ENCODE data around the gene DLG2. TPM values are rescaled to one million over a fixed set of nuclear protein-coding genes. Genes with fewer than 3 reads are reported as not detected.

DLG2 gene
- total RNA-seq, 1 donor from 2014 or later = 6.7 TPM

GRCh38 chr11:83685730-83686129, 1941.4 kb downstream of the DLG2 start:
- Mint-ChIP-seq H3K4me3 (no peak overlapping the region), H3K36me3 (no peaks in the 10 kb centered on the region), H3K27ac (no peak overlapping the region), H3K9me3 (no peaks in the 10 kb centered on the region), H3K4me1 (peaks cover 29% of the 10 kb centered on the region), H3K27me3 (ENCODE audit: low read depth) (no peaks in the 10 kb centered on the region)
- TF ChIP-seq, protein P1, sequence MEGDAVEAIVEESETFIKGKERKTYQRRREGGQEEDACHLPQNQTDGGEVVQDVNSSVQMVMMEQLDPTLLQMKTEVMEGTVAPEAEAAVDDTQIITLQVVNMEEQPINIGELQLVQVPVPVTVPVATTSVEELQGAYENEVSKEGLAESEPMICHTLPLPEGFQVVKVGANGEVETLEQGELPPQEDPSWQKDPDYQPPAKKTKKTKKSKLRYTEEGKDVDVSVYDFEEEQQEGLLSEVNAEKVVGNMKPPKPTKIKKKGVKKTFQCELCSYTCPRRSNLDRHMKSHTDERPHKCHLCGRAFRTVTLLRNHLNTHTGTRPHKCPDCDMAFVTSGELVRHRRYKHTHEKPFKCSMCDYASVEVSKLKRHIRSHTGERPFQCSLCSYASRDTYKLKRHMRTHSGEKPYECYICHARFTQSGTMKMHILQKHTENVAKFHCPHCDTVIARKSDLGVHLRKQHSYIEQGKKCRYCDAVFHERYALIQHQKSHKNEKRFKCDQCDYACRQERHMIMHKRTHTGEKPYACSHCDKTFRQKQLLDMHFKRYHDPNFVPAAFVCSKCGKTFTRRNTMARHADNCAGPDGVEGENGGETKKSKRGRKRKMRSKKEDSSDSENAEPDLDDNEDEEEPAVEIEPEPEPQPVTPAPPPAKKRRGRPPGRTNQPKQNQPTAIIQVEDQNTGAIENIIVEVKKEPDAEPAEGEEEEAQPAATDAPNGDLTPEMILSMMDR (IDR thresholded peaks at IDR 0.05; ENCODE audit: unreplicated experiment) = no peak
- DNase-seq (ENCODE audit: low spot score in 2 of 2, unreplicated experiment in 2 of 2) = no peak

- TF ChIP-seq, protein P1 (IDR thresholded peaks at IDR 0.05; ENCODE audit: unreplicated experiment) = no peak
- no peak overlapping the region for H3K4me3 Mint-ChIP-seq
- peaks cover 33% of the 10 kb centered on the region for H3K4me1 Mint-ChIP-seq
- H3K36me3 Mint-ChIP-seq = no peaks in the 10 kb centered on the region
- H3K27ac Mint-ChIP-seq = no peak overlapping the region
- no peak for DNase-seq (ENCODE audit: low spot score in 2 of 2, unreplicated experiment in 2 of 2)
- H3K9me3 Mint-ChIP-seq = no peaks in the 10 kb centered on the region
- H3K27me3 Mint-ChIP-seq (ENCODE audit: low read depth) = no peaks in the 10 kb centered on the region
Measured at GRCh38 chr11:83684071-83684470, 1943.1 kb downstream of the DLG2 start.

DNA sequence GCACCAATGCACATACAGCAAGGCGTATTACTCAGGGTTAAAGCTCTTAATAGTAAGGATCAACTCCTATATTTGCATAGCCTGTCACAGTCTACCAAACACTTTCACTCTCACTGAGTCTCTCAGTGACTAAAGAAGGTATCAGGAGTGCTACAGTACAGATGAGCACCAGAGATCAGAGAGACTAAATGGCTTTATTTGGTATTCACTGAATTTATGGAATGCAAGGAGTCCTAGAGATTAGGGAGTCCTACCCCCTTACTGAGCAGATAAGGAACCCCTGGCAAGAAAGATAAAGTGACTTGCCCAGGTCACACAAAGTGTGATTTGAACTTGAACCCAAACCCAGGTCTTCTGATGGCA, 1944.6 kb downstream of the DLG2 start:
- no peaks in the 10 kb centered on the region for H3K27me3 Mint-ChIP-seq (ENCODE audit: low read depth)
- H3K4me1 Mint-ChIP-seq = peaks cover 26% of the 10 kb centered on the region
- TF ChIP-seq, protein P1 (IDR thresholded peaks at IDR 0.05; ENCODE audit: unreplicated experiment) = no peak
- H3K9me3 Mint-ChIP-seq = no peaks in the 10 kb centered on the region
- no peak overlapping the region for H3K4me3 Mint-ChIP-seq
- no peaks in the 10 kb centered on the region for H3K36me3 Mint-ChIP-seq
- H3K27ac Mint-ChIP-seq = no peak overlapping the region
- DNase-seq (ENCODE audit: low spot score in 2 of 2, unreplicated experiment in 2 of 2) = no peak

DNA sequence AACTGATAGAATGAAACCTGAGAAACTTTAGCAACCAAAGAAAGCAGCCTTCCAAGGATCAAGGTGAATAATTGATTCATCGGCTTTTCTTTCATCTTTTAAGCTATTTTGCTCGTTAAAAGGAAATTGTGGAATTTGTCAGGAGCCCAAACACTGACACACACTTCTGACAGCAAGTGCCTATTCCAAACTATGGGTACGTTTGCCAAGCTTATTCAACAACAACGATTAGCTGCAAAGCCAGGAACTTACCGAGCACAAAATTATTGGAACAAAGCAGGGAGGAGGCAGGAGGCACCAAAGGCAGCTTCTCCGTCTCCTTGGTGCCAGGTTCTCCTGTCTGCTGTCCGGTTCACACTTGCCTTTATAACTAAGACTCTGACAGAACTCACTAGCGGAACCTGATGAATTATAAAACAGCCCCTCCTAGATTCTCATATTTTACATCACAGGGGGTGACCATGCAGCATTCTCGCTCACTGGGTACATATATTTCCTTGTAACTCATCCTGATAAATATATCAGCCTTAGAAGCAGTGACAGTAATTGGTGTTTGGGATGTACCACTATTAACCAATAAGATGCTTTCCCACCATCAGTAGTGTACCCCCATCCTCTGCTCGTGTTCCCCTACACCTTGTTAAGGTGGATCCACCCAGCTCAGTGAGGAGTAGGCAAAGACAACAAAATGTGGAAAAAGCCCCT, 1945.1 kb downstream of the DLG2 start:
- Mint-ChIP-seq H3K9me3 (no peaks in the 10 kb centered on the region), H3K4me1 (peaks cover 26% of the 10 kb centered on the region), H3K4me3 (no peak overlapping the region), H3K36me3 (no peaks in the 10 kb centered on the region), H3K27me3 (ENCODE audit: low read depth) (no peaks in the 10 kb centered on the region), H3K27ac (no peak overlapping the region)
- DNase-seq (ENCODE audit: low spot score in 2 of 2, unreplicated experiment in 2 of 2) = no peak
- TF ChIP-seq, protein P1 (IDR thresholded peaks at IDR 0.05; ENCODE audit: unreplicated experiment) = no peak

DNA sequence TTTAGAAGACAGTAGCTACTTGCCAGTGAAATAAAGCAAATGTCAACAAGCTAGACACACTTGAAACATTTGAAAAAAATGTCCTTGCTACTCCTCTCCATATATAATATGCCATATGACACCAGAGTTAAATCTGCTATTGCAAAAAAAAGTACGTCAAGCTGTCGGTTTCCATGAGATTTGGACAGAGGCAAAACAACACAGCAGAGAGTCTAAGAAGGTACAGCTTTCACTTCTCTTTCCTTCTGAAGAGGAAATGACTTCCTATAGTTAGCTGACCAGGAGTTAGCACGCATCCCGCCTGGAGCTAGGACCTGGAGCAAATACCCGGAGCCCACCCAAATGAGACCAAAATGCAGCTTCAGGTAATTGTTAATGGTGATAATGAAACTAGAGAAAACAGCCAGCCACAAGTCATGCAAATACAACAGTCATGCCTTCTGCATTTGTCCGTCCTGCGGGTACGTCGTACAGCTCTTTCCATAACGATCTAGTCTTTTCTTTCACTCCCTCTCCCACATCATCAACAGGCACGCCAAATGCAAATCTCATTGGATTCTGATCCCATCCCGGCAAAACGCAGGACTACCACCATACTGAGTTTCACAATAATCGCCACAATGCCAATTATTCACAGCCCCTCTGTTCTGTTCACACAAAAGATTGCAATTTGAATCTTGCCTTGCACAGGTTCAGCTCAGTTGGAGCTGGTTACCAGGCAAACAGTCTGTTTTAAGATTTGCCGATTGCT, 1945.9 kb downstream of the DLG2 start:
- DNase-seq (ENCODE audit: low spot score in 2 of 2, unreplicated experiment in 2 of 2) = no peak
- Mint-ChIP-seq H3K4me1 (peaks cover 26% of the 10 kb centered on the region), H3K9me3 (no peaks in the 10 kb centered on the region), H3K4me3 (peak overlapping the region; percentile 13), H3K36me3 (no peaks in the 10 kb centered on the region), H3K27me3 (ENCODE audit: low read depth) (no peaks in the 10 kb centered on the region), H3K27ac (no peak overlapping the region)
- TF ChIP-seq, protein P1 (IDR thresholded peaks at IDR 0.05; ENCODE audit: unreplicated experiment) = no peak

All from mesothelial cell of epicardium (in vitro differentiated cells).